Measurements from ENCODE around the gene ELOB. TPM values are rescaled to one million over a fixed set of nuclear protein-coding genes. Genes with fewer than 3 reads are reported as not detected.

The ELOB gene
- total and polyA plus RNA-seq, 8 donors = 133 to 224 (median 197) TPM

DNA sequence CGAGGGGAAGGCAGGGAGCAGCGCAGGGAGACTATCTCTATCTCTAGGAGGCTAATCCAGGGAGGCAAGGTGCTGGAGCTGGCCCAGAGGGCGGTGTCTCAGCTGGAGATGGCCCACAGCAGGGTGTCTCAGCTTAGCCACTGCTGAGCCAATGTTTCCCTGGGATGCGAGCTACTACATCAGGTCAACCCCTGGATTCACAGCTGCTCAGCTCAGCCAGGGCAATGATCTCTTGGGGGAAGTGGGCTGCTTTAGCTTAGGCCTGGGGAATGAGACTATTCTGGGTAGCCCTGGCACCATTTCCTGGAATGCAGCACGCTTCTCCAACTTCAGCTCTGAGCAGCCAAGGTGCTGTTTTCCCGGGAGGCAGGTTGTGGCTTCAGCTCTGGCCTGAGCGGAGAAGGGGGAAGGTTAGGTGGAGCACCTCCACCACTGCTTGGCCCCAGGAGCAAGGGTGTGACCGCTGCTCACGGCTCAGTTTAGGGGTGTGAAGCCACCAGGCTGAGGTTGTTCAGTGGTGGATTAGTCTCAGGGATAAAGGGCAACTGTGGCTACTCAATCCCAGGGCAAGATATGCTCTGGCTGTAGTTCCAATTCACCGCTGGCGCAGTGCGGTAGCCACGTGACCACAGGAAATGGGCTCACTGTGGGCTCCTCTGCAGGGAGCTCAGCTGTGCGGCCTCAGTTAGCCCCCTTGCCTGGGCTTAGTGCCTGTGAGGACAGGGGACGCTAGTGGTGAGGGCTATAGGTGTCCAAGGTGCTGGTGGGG lies 34.8 kb upstream of the ELOB start:
- H3K27me3 ChIP-seq = peaks cover 0 to 62% of the 10 kb centered on the region in 2 donors
- no peaks in the 10 kb centered on the region for H3K9me3 ChIP-seq
- no peaks in the 10 kb centered on the region for H3K36me3 ChIP-seq
- ATAC-seq (no peak), DNase-seq (peak in 1 of 4 donors; percentile 41)
- intact Hi-C loops (cut with DNase I) = no loop called here
- H3K4me3 ChIP-seq = no peak overlapping the region
- TF ChIP-seq, protein P1, sequence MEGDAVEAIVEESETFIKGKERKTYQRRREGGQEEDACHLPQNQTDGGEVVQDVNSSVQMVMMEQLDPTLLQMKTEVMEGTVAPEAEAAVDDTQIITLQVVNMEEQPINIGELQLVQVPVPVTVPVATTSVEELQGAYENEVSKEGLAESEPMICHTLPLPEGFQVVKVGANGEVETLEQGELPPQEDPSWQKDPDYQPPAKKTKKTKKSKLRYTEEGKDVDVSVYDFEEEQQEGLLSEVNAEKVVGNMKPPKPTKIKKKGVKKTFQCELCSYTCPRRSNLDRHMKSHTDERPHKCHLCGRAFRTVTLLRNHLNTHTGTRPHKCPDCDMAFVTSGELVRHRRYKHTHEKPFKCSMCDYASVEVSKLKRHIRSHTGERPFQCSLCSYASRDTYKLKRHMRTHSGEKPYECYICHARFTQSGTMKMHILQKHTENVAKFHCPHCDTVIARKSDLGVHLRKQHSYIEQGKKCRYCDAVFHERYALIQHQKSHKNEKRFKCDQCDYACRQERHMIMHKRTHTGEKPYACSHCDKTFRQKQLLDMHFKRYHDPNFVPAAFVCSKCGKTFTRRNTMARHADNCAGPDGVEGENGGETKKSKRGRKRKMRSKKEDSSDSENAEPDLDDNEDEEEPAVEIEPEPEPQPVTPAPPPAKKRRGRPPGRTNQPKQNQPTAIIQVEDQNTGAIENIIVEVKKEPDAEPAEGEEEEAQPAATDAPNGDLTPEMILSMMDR (IDR thresholded peaks at IDR 0.05) = no peak
- no peaks in the 10 kb centered on the region for H3K4me1 ChIP-seq
- H3K27ac ChIP-seq = no peak overlapping the region

- peak in 1 of 4 donors; percentile 10 for DNase-seq
- no peaks in the 10 kb centered on the region for H3K36me3 ChIP-seq
- TF ChIP-seq, protein P1 (IDR thresholded peaks at IDR 0.05) = no peak
- H3K4me3 ChIP-seq = no peak overlapping the region
- no peak for ATAC-seq
- H3K9me3 ChIP-seq = no peaks in the 10 kb centered on the region
- no peak overlapping the region for H3K27ac ChIP-seq
- intact Hi-C loops (cut with DNase I) = no loop called here
- no peaks in the 10 kb centered on the region for H3K4me1 ChIP-seq
- peaks cover 0 to 54% of the 10 kb centered on the region in 2 donors for H3K27me3 ChIP-seq
These were observed 33.6 kb upstream of the ELOB start for GRCh38 chr16:2810651-2811050.

- peaks cover 0 to 41% of the 10 kb centered on the region in 2 donors for H3K27me3 ChIP-seq
- intact Hi-C loops (cut with DNase I) = no loop called here
- no peak overlapping the region for H3K4me3 ChIP-seq
- H3K9me3 ChIP-seq = peaks cover 0 to 3% of the 10 kb centered on the region in 2 donors
- no peaks in the 10 kb centered on the region for H3K36me3 ChIP-seq
- no peak overlapping the region for H3K27ac ChIP-seq
- DNase-seq (no peak), ATAC-seq (no peak)
- no peaks in the 10 kb centered on the region for H3K4me1 ChIP-seq
- TF ChIP-seq, protein P1 (IDR thresholded peaks at IDR 0.05) = no peak
These were observed 32.2 kb upstream of the ELOB start for GRCh38 chr16:2809149-2809760.

DNA sequence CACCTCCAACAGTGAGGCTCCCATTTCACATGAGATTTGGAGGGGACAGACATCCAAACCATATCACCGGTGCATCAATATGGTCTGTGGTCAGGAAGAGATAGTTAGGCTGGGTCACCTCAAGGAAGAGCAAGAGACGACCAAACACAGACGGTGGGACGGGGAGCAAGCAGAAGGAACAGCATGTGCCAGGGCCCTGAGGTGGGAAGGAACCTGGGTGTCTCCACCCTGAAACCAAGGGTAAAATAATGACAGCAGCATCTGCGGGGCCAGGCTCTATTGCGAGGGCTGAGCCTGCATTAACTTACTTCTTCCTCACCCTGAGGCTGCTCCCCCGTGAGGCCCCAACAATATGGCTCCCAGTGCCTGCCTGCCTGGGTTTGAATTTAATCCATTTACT lies 31.1 kb upstream of the ELOB start:
- Histone ChIP-seq H3K27ac (no peak overlapping the region), H3K9me3 (peaks cover 0 to 14% of the 10 kb centered on the region in 2 donors), H3K4me1 (no peaks in the 10 kb centered on the region), H3K27me3 (peaks cover 0 to 31% of the 10 kb centered on the region in 2 donors), H3K36me3 (no peaks in the 10 kb centered on the region), H3K4me3 (no peak overlapping the region)
- intact Hi-C loops (cut with DNase I) = no loop called here
- no peak for ATAC-seq
- TF ChIP-seq, protein P1 (IDR thresholded peaks at IDR 0.05) = no peak
- no peak for DNase-seq

DNA sequence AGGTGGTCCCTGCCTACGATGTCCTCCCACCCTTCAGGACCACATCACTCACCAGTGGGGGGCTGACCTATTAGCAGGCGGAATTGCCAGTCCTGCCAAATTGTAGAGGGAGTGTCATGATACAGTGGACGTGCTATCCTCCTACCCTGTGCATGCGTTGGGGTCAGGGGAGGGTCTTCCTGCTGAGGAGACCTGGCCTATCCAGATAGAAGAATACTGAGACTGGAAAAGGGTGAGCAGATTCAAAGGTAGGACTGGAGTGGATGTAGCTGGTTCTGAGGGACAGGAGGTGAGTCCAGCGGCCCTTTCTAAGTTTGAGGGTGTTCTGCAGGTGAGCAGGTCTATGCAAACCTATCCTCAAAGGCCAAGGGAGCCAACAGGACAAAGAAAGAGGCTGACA lies 29.2 kb upstream of the ELOB start:
- Histone ChIP-seq H3K27ac (no peak overlapping the region), H3K4me1 (no peaks in the 10 kb centered on the region), H3K4me3 (no peak overlapping the region), H3K27me3 (peaks cover 0 to 17% of the 10 kb centered on the region in 2 donors), H3K36me3 (no peaks in the 10 kb centered on the region), H3K9me3 (peaks cover 0 to 16% of the 10 kb centered on the region in 2 donors)
- ATAC-seq (no peak), DNase-seq (no peak)
- intact Hi-C loops (cut with DNase I) = no loop called here
- TF ChIP-seq, protein P1 (IDR thresholded peaks at IDR 0.05) = no peak
